ENCODE results near the gene SARDH.

- no peak for TF ChIP-seq CTCF (IDR thresholded peaks at IDR 0.05; ENCODE audit: extremely low read depth in 1 of 2, insufficient read depth in 1 of 2, low read depth in 1 of 2, low read length in 2 of 2)
- TF ChIP-seq MAX (IDR thresholded peaks at IDR 0.05; ENCODE audit: insufficient read depth, insufficient read length), result no peak
- TF ChIP-seq EZH2 (IDR thresholded peaks at IDR 0.05; ENCODE audit: borderline replicate concordance, low read depth, low read length, severe bottlenecking), result no peak
- no peak for TF ChIP-seq POLR2A (IDR thresholded peaks at IDR 0.05; ENCODE audit: low read depth, low read length)
- no peak for TF ChIP-seq POLR2AphosphoS5 (IDR thresholded peaks at IDR 0.05; ENCODE audit: insufficient read depth, low read depth, low read length)
- TF ChIP-seq FOS (IDR thresholded peaks at IDR 0.05; ENCODE audit: borderline replicate concordance, insufficient read depth, low read length), result no peak
- no peak for TF ChIP-seq MYC (IDR thresholded peaks at IDR 0.05; ENCODE audit: low read depth, low read length)
- no peak for TF ChIP-seq JUN (IDR thresholded peaks at IDR 0.05; ENCODE audit: borderline replicate concordance, insufficient read depth, insufficient read length, low read depth)
These were observed 21.8 kb upstream of the SARDH start for GRCh38 chr9:133759946-133760345.
